MCF 10A (cell line): ENCODE measurements around the gene SPATA2L. TPM values are rescaled to one million over a fixed set of nuclear protein-coding genes. Genes with fewer than 3 reads are reported as not detected.

Source experiments
- BruUV-seq: library from RNA; stranded (reverse); fragments of 400-500 nt; replicated peaks from 2 replicates; lab custom pipeline; 2021; lab: Mats Ljungman, UMichigan
- CTCF ChIA-PET: fragments of 300-600 bp; sonication (Branson Sonifier 250); formaldehyde crosslinking; extraction: SDS; loops from one replicate; lab custom pipeline; 2021; ENCODE audit warnings: antibody characterized with exemption, inconsistent platforms; lab: Yijun Ruan, JAX
- POLR2A ChIA-PET: fragments of 300-600, 350-650 bp; sonication (Branson Sonifier 250); formaldehyde crosslinking; extraction: SDS; loops from one replicate; lab custom pipeline; 2020; ENCODE audit warnings: antibody characterized with exemption, inconsistent platforms; lab: Yijun Ruan, JAX
- DNase-seq: peaks from one replicate; pipeline ENCODE4 v3.0.0-alpha.2; 2018; ENCODE audit not compliant: unreplicated experiment
- H3K27ac Mint-ChIP-seq: one replicate; pipeline ENCODE4 v1.8.0; 2022; ENCODE audit warnings: mild to moderate bottlenecking, low read depth, mixed read lengths; ENCODE audit not compliant: unreplicated experiment
- H3K27me3 Mint-ChIP-seq: one replicate; pipeline ENCODE4 v1.8.0; 2022; ENCODE audit warnings: mixed read lengths; ENCODE audit not compliant: insufficient read depth, unreplicated experiment
- H3K36me3 Mint-ChIP-seq: one replicate; pipeline ENCODE4 v1.8.0; 2022; ENCODE audit warnings: mild to moderate bottlenecking, moderate library complexity, mixed read lengths; ENCODE audit not compliant: insufficient read depth, unreplicated experiment
- H3K4me1 Mint-ChIP-seq: one replicate; pipeline ENCODE4 v1.8.0; 2022; ENCODE audit warnings: mixed read lengths; ENCODE audit not compliant: insufficient read depth, unreplicated experiment
- H3K4me3 Mint-ChIP-seq: one replicate; pipeline ENCODE4 v1.8.0; 2022; ENCODE audit warnings: mild to moderate bottlenecking, moderate library complexity, mixed read lengths; ENCODE audit not compliant: unreplicated experiment
- H3K9me3 Mint-ChIP-seq: one replicate; pipeline ENCODE4 v1.8.0; 2022; ENCODE audit warnings: mixed read lengths; ENCODE audit not compliant: unreplicated experiment
- intact Hi-C: fragments of 100-400 bp; cut with micrococcal nuclease; formaldehyde crosslinking; loops from 2 replicates; pipeline ENCODE4 v1.14.1; 2022
- total RNA-seq: library from RNA; stranded (reverse); gene quantifications from 2 replicates; pipeline ENCODE4 v1.2.3, GENCODE V29; 2022
- TF ChIP-seq, protein P1 (sequence below): fragments of 200-600 bp; IDR thresholded peaks from one replicate; pipeline ENCODE4 v1.8.0; 2022; ENCODE audit warnings: antibody characterized with exemption, mild to moderate bottlenecking; ENCODE audit not compliant: unreplicated experiment

SPATA2L gene
- total RNA-seq, 1 experiment from 2014 or later, result 12.5 TPM

DNA sequence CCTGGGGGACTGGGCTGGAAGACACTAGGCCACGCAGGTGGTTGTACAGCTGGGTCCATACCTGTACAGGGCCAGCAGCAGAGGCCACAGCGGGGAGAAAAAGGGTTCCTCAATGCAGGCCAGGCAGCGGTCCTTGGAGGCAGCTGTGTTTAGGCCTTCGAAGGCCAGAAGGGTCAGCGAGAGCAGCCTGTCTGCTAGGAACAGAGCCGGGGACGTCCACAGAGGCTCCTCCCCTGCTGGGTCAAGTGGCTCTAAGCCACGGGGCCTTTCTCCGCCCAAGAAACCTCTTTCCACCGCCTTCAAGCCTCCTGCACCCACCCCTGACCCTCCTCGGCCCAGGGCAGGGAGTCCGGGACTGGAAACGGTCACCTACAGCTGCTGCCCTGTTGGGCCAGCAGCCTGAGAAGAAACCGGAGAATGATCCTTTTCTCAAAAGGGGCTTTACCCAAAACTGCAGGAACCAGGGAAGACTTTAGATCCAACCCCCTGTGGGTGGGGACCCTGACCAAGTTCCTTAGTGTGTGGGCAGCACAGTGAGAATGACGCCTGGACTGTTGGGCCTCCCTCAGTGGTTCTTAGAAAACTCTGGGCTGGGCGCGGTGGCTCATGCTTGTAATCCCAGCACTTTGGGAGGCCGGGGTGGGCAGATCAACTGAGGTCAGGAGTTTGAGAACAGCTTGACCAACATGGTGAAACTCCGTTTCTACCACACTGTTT is 8.4 kb upstream of the SPATA2L start:
- ChIA-PET CTCF (interaction anchor here (0.7 to 1.9 kb wide), 4 partner anchors 10 to 150 kb away, joined by 3 to 7 read pairs (median 4); no protein-coding TSS in a partner anchor), POLR2A (interaction anchor here (0.9 to 2.3 kb wide), 5 partner anchors 7 to 15 kb away, joined by 3 to 7 read pairs (median 3); partner anchors contain the start of gene VPS9D1)
- intact Hi-C loops, result no loop called here
- TF ChIP-seq, protein P1, sequence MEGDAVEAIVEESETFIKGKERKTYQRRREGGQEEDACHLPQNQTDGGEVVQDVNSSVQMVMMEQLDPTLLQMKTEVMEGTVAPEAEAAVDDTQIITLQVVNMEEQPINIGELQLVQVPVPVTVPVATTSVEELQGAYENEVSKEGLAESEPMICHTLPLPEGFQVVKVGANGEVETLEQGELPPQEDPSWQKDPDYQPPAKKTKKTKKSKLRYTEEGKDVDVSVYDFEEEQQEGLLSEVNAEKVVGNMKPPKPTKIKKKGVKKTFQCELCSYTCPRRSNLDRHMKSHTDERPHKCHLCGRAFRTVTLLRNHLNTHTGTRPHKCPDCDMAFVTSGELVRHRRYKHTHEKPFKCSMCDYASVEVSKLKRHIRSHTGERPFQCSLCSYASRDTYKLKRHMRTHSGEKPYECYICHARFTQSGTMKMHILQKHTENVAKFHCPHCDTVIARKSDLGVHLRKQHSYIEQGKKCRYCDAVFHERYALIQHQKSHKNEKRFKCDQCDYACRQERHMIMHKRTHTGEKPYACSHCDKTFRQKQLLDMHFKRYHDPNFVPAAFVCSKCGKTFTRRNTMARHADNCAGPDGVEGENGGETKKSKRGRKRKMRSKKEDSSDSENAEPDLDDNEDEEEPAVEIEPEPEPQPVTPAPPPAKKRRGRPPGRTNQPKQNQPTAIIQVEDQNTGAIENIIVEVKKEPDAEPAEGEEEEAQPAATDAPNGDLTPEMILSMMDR, result no peak
- H3K4me1 Mint-ChIP-seq, result no peaks in the 10 kb centered on the region
- no TSS peak for BruUV-seq
- peaks cover 17% of the 10 kb centered on the region for H3K36me3 Mint-ChIP-seq
- no peak for DNase-seq
- H3K4me3 Mint-ChIP-seq, result no peak overlapping the region
- no peaks in the 10 kb centered on the region for H3K9me3 Mint-ChIP-seq
- no peak overlapping the region for H3K27ac Mint-ChIP-seq
- no peaks in the 10 kb centered on the region for H3K27me3 Mint-ChIP-seq

GRCh38 chr16:89709166-89709565 is 7.7 kb upstream of the SPATA2L start:
- DNase-seq, result no peak
- H3K27me3 Mint-ChIP-seq, result no peaks in the 10 kb centered on the region
- POLR2A ChIA-PET, result interaction anchor here (1.1 to 2.3 kb wide), 3 partner anchors 9 to 14 kb away, joined by 3 to 7 read pairs (median 3); no protein-coding TSS in a partner anchor
- no peak overlapping the region for H3K4me3 Mint-ChIP-seq
- TF ChIP-seq, protein P1, result no peak
- BruUV-seq, result no TSS peak
- H3K9me3 Mint-ChIP-seq, result no peaks in the 10 kb centered on the region
- intact Hi-C loops, result no loop called here
- H3K4me1 Mint-ChIP-seq, result no peaks in the 10 kb centered on the region
- CTCF ChIA-PET, result interaction anchor here (0.6 to 1.9 kb wide), 5 partner anchors 9 to 156 kb away, joined by 3 to 7 read pairs (median 4); no protein-coding TSS in a partner anchor
- no peak overlapping the region for H3K27ac Mint-ChIP-seq
- peaks cover 10% of the 10 kb centered on the region for H3K36me3 Mint-ChIP-seq

- POLR2A ChIA-PET, result interaction anchor here (2.3 kb wide), 1 partner anchor 8 kb away, joined by 7 read pairs; no protein-coding TSS in a partner anchor
- intact Hi-C loops, result no loop called here
- Mint-ChIP-seq H3K4me1 (no peaks in the 10 kb centered on the region), H3K36me3 (peaks cover 4% of the 10 kb centered on the region), H3K9me3 (no peaks in the 10 kb centered on the region), H3K4me3 (no peak overlapping the region), H3K27me3 (no peaks in the 10 kb centered on the region), H3K27ac (no peak overlapping the region)
- DNase-seq, result no peak
- CTCF ChIA-PET, result interaction anchor here (0.7 to 1.9 kb wide), 3 partner anchors 8 to 152 kb away, joined by 3 to 7 read pairs (median 4); no protein-coding TSS in a partner anchor
- TF ChIP-seq, protein P1, result no peak
- no TSS peak for BruUV-seq
These were observed 7.0 kb upstream of the SPATA2L start for GRCh38 chr16:89708481-89708931.

DNA sequence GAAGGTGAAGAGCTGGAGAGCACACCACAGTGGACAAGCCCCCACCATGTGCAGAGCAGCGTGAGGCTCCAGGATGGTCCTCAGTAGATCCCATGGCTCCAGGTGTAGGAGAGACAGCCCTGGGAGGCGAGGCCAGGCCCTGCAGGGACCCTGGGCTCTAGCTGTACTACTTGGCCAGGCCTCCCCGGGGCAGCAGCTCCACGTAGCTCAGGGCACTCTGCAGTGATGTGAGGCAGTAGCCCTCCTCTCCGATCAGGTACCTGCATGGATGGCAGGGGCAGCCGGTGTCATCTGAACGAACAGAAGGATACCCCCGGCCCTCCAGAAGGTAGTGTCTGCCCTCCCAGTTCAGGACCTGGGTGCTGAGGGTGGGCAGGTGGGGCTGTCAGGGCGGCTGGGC is 6.2 kb upstream of the SPATA2L start:
- no peaks in the 10 kb centered on the region for H3K27me3 Mint-ChIP-seq
- ChIA-PET POLR2A (interaction anchor here (0.7 to 6.1 kb wide), 3 partner anchors 11 to 106 kb away, joined by 3 to 40 read pairs (median 3); partner anchors contain the start of gene VPS9D1), CTCF (interaction anchor here (0.7 to 0.9 kb wide), 2 partner anchors 9 to 216 kb away, joined by 3 read pairs; partner anchors contain the start of gene TUBB3)
- no peak for DNase-seq
- BruUV-seq, result no TSS peak
- no peaks in the 10 kb centered on the region for H3K36me3 Mint-ChIP-seq
- H3K27ac Mint-ChIP-seq, result no peak overlapping the region
- TF ChIP-seq, protein P1, result no peak
- H3K4me3 Mint-ChIP-seq, result no peak overlapping the region
- no peaks in the 10 kb centered on the region for H3K9me3 Mint-ChIP-seq
- no peaks in the 10 kb centered on the region for H3K4me1 Mint-ChIP-seq
- intact Hi-C loops, result no loop called here
